ENCODE results near the gene SETBP1. TPM values are rescaled to one million over a fixed set of nuclear protein-coding genes. Genes with fewer than 3 reads are reported as not detected.

The SETBP1 gene
- total and polyA plus RNA-seq, 2 of the 8 experiments (the other 6 are each of a cell fraction or from before 2014, with no cell fraction given) = 2.0 to 6.5 TPM

- no peaks in the 10 kb centered on the region for H3K23me2 ChIP-seq (ENCODE audit: low read depth, low read length)
- ChIA-PET CTCF (ENCODE audit: partially characterized antibody) (no interaction called here), POLR2A (ENCODE audit: partially characterized antibody) (no interaction called here)
- WGBS, 2 experiments (ENCODE audit: extremely low coverage in 1 of 2, insufficient coverage in 1 of 2, insufficient read length in 1 of 2, insufficient replicate concordance in 2 of 2, low coverage in 1 of 2, low lambda C conversion rate in 2 of 2, missing lambda C conversion rate in 1 of 2) = 92% methylated on average over 8 of the region's 8 CpGs; no CpG with 5 or more reads in 1 of the 2 experiments
- DNase-seq (ENCODE audit: low read depth in 1 of 2, low spot score in 2 of 2) (no peak), FAIRE-seq (no peak)
- H3K79me1 ChIP-seq (ENCODE audit: low read depth, low read length) = no peaks in the 10 kb centered on the region
- H3K14ac ChIP-seq (ENCODE audit: insufficient read length) = no peak overlapping the region
- H3K4ac ChIP-seq (replicated peaks; ENCODE audit: insufficient read length, low read depth, low read length) = no peak overlapping the region
- no peak overlapping the region for H3K56ac ChIP-seq (replicated peaks; ENCODE audit: insufficient read length, low read depth, low read length)
- H2BK120ac ChIP-seq (replicated peaks; ENCODE audit: low read depth, low read length) = no peak overlapping the region
- H3K4me1 ChIP-seq (replicated peaks in 1 of 4; ENCODE audit: control insufficient read depth in 3 of 4, insufficient read depth in 4 of 4, low read length in 3 of 4) = peaks cover 0 to 4% (median 2%) of the 10 kb centered on the region in 4 experiments; a peak in 3 of 7 replicates
- no peak overlapping the region for H2BK5ac ChIP-seq (ENCODE audit: low read depth, low read length)
- H2BK12ac ChIP-seq (ENCODE audit: low read depth, low read length) = no peak overlapping the region
- H4K8ac ChIP-seq (ENCODE audit: extremely low read depth, insufficient read depth, low read length) = no peak overlapping the region
- H3K23ac ChIP-seq (ENCODE audit: insufficient read length) = no peak overlapping the region
- H3K9me3 ChIP-seq (ENCODE audit: insufficient read depth in 2 of 2, low read depth in 1 of 2, low read length in 1 of 2) = no peaks in the 10 kb centered on the region
- no peak overlapping the region for H3K27ac ChIP-seq (ENCODE audit: low read depth, low read length)
- H3K79me2 ChIP-seq (ENCODE audit: control insufficient read depth in 1 of 2, insufficient read depth in 2 of 2, low read length in 2 of 2) = no peaks in the 10 kb centered on the region
- TF ChIP-seq ATF3 (IDR thresholded peaks at IDR 0.05; ENCODE audit: insufficient read depth, low read depth, low read length) = no peak
- no peak for TF ChIP-seq MAFK (IDR thresholded peaks at IDR 0.05; ENCODE audit: low read depth, low read length)
- TF ChIP-seq CTBP2 (IDR thresholded peaks at IDR 0.05; ENCODE audit: borderline replicate concordance, insufficient read depth, insufficient read length, low read length) = no peak
- no peak for TF ChIP-seq SP2 (IDR thresholded peaks at IDR 0.05; ENCODE audit: low read length)
- TF ChIP-seq BCL11A (IDR thresholded peaks at IDR 0.05; ENCODE audit: low read depth in 2 of 2, low read length in 2 of 2) = no peak
- H4K91ac ChIP-seq (replicated peaks; ENCODE audit: insufficient read length, low read length) = no peak overlapping the region
- H3K27me3 ChIP-seq (replicated peaks in 1 of 4; ENCODE audit: control insufficient read depth in 3 of 4, extremely low read depth in 1 of 4, insufficient read depth in 3 of 4, low read length in 3 of 4) = no peaks in the 10 kb centered on the region
- no peak overlapping the region for H2BK20ac ChIP-seq (ENCODE audit: low read length)
- no peak overlapping the region for H4K5ac ChIP-seq (ENCODE audit: insufficient read length, low read depth, low read length)
- H4K20me1 ChIP-seq (replicated peaks in 1 of 2; ENCODE audit: control insufficient read depth in 1 of 2, insufficient read depth in 2 of 2, low read length in 2 of 2) = no peaks in the 10 kb centered on the region
- H3K4me2 ChIP-seq (ENCODE audit: insufficient read depth in 1 of 2, low read depth in 2 of 2, low read length in 2 of 2) = no peak overlapping the region
- no peak overlapping the region for H3K18ac ChIP-seq (ENCODE audit: extremely low read depth, low read length)
- no peak overlapping the region for H3K9ac ChIP-seq (replicated peaks in 1 of 4; ENCODE audit: extremely low read depth in 1 of 4, low read depth in 3 of 4, low read length in 3 of 4)
- H2BK15ac ChIP-seq (ENCODE audit: low read length) = no peak overlapping the region
- H2AK5ac ChIP-seq (ENCODE audit: low read depth, low read length) = no peak overlapping the region
- H2AFZ ChIP-seq (ENCODE audit: low read length) = no peak overlapping the region
- no peaks in the 10 kb centered on the region for H3K36me3 ChIP-seq (ENCODE audit: control insufficient read depth in 2 of 4, insufficient read depth in 4 of 4, low read length in 3 of 4)
- no peak overlapping the region for H3K4me3 ChIP-seq (ENCODE audit: extremely low read depth in 1 of 4, insufficient read depth in 2 of 4, low read depth in 3 of 4, low read length in 4 of 4)
Measured at GRCh38 chr18:44791520-44791919, 110.8 kb downstream of the SETBP1 start.

All from H1 (cell line).